Left lobe of liver (tissue), 2 donors: Measurements from ENCODE around the gene PSMB7. TPM values are rescaled to one million over a fixed set of nuclear protein-coding genes. Genes with fewer than 3 reads are reported as not detected.

Source experiments
- ATAC-seq: fragments of 200-7000 bp; cut with Tn5 transposase; one replicate; pipeline ENCODE4 v1.9.1; 2020; ENCODE audit warnings: mild to moderate bottlenecking, moderate library complexity
- DNase-seq: peaks from one replicate; pipeline ENCODE4 v3.0.0-alpha.2; 2020; ENCODE audit warnings: low spot score
- total RNA-seq: library from RNA; stranded (reverse); gene quantifications from one replicate; pipeline ENCODE4 v1.2.1, GENCODE V29; 2021
- donor health status: DM: no; HTN: no; CAD: no; lungs with moderate emphysema.
- donor health status: DM: no; HTN: yes; CAD: no.

The PSMB7 gene
- 86.0 TPM for total RNA-seq

DNA sequence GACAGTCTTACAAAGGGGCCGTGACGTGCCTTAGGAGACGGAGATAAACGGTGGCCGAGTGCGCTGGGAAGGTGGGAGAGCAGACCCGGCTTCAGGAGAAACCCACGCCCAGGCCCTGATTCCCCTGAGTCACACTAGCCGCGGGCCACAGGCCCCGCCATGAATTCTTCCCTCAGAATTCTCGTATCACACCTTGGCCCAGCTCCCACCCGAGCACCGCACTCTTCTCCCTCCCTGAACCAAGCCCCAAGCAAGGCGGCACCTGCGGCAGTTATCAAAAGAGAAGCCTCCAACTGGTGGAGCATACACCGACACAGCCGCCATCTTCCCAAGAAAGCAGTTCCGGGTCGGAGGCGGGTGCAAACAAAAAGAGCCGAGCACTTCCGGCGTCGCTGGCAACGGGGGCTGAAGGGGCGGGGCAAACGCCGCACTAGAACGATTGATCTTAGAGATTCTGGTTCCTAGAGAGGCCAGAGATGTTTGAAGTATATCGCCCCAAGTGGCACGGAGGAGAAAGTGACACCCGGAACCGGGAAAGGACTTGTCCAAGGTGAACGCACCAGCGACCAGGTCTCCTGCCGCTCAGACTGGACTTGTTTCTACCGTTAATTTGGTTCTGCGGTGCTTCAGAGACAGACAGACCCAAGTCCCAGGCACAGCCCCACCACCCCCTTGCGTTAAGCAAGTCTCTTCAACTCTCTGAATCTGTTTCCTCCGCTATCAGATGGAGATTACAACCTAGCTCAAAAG lies at the start of gene PSMB7:
Gene PSMB7 (minus strand): TSS at position 341 of the 750 bp plus-strand sequence. CDS start 17 bp downstream, at position 324.
- ATAC-seq, result peak; percentile 92
- peak; percentile 96 for DNase-seq

DNA sequence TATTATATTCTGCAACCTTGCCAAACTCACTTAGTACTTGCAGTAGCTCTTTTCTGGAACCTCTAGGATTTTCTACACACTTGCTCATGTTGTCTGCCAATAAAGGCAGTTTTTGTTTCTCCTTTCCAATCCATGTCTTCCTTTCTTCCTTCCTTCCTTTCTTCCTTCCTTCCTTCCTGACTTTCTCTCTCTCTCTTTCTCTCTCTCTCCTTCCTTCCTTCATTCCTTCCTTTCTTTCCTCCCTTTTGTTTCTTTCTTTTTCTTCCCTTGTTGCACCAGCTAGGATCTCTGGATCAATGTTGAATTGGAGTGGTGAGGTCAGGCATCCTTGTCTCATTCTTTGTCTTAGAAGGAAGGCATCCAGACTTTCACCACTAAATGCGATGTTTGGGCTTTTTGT lies 47.5 kb upstream of the PSMB7 start:
- ATAC-seq, result no peak
- DNase-seq, result no peak

GRCh38 chr9:124458441-124458840 lies 43.2 kb upstream of the PSMB7 start:
- DNase-seq, result no peak

DNA sequence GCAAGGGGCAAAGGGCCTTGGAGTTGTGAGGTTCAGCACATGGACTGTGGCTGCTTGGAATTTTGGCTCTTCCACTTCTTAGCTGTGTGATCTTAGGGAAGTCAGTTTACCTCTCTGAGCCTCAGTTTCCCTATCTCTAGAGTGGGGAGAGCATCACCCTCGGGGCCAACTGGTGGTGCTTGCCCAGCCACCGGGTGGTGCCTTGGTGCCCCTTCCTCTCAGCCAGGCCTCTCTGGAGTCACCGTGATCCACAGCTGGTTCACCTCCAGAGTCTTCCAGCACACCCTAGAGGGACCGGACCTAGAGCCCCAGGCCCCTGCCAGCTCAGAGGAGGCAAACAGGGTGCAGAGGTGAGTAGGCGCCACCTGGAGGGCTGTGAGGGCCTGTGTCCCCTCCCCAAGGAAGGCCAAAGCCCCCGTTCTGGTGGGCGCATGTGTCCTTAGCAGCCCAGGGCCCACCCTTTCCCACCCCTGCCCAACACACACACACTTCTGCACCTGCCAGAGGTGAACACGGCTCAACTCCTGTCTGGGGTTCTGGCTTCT lies 42.7 kb upstream of the PSMB7 start:
- DNase-seq (no peak), ATAC-seq (no peak)

More at GRCh38 chr9:124458441-124458840, 43.2 kb upstream of the PSMB7 start:
- no peak for ATAC-seq

DNA sequence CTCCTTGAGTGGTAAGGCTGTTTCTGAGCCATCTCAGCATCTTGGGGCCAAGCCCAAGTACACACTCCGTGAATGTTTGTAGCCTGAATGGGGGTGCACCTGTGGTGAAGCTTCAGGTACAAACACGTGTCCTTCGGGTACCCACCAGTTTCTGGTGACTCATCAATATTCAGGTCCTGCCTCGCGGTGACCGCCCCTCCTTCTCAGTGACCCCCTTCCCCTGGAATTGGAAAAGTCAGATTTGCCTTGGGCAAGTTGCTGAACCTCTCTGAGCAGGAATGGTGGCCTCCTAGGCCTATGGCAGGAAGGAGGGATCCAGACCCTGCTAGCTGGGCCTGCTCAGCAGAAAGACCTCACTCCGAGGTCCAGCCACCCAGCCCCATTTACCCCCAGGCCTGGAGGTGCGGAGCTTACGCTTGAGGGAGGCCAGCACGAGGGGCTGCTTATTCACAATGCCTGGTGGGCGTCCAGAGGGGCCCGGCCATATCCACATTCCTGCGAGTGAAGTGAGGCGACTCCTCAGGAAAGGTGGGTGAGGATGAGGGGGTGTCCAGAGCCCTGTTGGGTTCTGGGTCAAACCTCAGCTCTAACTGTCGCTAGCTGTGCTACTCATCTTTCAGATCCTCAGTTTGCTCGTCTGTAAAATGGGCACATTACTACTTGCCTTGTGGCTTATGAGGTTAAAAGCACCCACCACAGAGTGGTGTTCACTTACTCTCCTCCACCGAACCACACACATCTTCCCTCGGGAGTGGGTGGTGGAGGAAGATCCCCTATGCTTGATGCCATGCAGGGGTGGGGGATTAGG lies 42.0 kb upstream of the PSMB7 start:
- DNase-seq (no peak), ATAC-seq (no peak)

- no peak for ATAC-seq
- DNase-seq, result no peak
These were observed 41.3 kb upstream of the PSMB7 start for GRCh38 chr9:124456341-124457078.

- no peak for DNase-seq
- no peak for ATAC-seq
These were observed 40.6 kb upstream of the PSMB7 start for GRCh38 chr9:124455820-124456219.

DNA sequence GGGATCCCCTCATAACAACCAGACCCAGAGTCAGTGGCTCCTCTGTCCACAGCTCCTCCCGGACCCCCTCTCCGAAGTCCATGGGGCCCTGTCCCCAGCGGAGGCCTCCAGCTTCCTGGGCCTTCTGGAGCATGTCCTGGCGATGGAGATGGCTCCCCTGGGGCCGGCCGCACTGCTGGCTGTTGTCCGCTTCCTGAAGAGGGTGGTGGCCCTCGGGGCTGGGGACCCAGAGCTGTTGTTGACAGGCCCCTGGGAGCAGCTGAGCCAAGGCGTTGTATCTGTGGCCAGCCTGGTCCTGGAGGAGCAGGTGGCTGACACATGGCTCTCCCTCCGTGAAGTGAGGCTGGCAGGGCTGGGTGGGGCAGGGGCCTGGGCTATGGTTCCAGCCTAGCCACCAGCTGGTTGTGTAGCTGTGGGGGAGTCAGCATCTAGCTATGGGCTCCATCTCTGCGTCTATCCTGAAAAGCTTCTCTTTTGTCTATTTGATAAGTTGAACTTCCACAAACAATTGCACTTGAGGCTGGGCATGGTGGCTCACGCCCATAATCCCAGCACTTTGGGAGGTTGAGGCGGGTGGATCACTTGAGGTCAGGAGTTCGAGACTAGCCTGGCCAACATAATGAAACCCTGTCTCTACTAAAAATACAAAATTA lies 39.7 kb upstream of the PSMB7 start:
- DNase-seq (no peak), ATAC-seq (no peak)

- DNase-seq (no peak), ATAC-seq (no peak)
These were observed 39.1 kb upstream of the PSMB7 start for GRCh38 chr9:124454296-124454695.

GRCh38 chr9:124453586-124454191 lies 38.4 kb upstream of the PSMB7 start:
- ATAC-seq (no peak), DNase-seq (no peak)

GRCh38 chr9:124452841-124453585 lies 37.8 kb upstream of the PSMB7 start:
- ATAC-seq (no peak), DNase-seq (no peak)

GRCh38 chr9:124452326-124452725 lies 37.1 kb upstream of the PSMB7 start:
- no peak for DNase-seq
- no peak for ATAC-seq

GRCh38 chr9:124450931-124451661 lies 35.9 kb upstream of the PSMB7 start:
- ATAC-seq (peak; percentile 16), DNase-seq (no peak)

GRCh38 chr9:124450241-124450924 lies 35.1 kb upstream of the PSMB7 start, which contains the start of gene ADGRD2:
Gene ADGRD2 (plus strand): TSS chr9:124450451. CDS start chr9:124451667, 1,216 bp downstream.
- DNase-seq, result no peak
- peak; percentile 53 for ATAC-seq

DNA sequence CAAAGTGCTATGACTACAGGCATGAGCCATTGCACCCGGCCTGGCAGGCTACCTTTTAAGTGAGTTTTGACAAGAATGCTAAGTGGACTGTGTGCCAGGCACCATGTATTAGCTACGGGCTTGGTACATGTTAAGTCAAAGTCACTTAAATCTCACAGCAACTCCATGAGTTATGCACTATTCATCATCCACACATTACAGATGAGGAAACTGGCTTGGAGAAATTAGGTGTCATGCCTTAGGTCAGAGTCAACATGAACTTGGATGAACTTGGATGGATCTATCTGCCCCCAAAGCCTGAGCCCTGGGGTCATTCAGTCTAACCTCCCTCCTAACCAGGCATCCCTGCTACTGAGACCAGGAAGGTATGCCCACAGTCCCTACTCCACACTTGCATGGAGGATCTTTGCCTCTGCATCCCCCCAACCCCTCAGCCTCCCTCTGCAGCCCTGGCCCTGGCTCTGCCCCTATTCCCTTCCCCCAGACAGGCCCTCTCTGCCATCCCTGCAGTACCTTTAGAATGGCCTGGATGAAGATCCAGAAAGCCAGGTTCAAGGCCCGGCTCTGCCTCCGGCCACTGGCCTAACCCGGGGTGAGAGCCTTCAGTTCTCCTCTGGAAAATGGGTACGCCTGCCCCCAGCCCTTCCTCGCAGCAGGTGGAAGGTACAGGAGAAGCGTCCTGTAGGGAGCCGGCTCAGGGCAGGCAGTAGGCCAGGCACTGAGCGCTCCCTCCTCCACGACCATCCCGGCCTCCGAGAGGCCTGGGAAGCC lies 34.3 kb upstream of the PSMB7 start:
- no peak for DNase-seq

DNA sequence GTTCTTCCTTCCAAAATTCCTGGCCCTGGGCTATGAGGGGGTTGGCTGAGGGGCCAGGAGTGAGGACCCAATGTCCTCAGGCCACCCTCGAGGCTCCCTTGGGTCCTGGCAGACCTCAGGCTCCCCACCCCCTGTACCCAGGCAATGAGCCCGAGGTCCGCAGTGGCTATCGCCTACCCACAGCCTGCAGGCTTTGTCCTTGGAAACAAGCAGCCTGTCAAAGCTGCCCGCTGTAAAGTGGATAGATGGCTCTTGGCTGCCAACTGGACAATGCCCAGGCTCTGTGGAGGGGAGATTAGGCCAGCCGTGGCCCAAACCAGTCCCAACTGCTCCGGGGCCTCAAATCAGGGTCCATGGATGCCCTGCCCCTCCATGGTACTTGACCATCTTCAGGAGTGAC lies 32.8 kb upstream of the PSMB7 start:
- no peak for ATAC-seq

More for the DNA sequence above, 34.3 kb upstream of the PSMB7 start:
- ATAC-seq, result no peak

GRCh38 chr9:124447297-124447661 lies 32.0 kb upstream of the PSMB7 start:
- ATAC-seq (no peak), DNase-seq (no peak)

More for the DNA sequence above, 32.8 kb upstream of the PSMB7 start:
- DNase-seq, result no peak
